Sigmoid colon (tissue), 4 donors: ENCODE measurements around the gene PCDHGA1.

Source experiments
- EP300 ChIP-seq, 4 donors: sonication (generic); formaldehyde crosslinking; IDR thresholded peaks; one replicate each; pipeline ENCODE4 v1.6.1; 2017; ENCODE audit warnings: antibody characterized with exemption in 4 of 4
- POLR2A ChIP-seq, 2 donors: fragments of 450-650 bp; IDR thresholded peaks; one replicate each; pipeline ENCODE4 v1.6.1; 2016; ENCODE audit warnings: antibody characterized with exemption in 2 of 2, mild to moderate bottlenecking in 2 of 2, moderate library complexity in 2 of 2
- POLR2AphosphoS5 ChIP-seq, 4 donors: sonication (generic); formaldehyde crosslinking; IDR thresholded peaks; one replicate each; pipeline ENCODE4 v1.6.1; 2017; ENCODE audit warnings: antibody characterized with exemption in 4 of 4
- TF ChIP-seq, protein P1 (sequence below), 4 experiments: fragments of 450-650 bp in 3 of 4; fragments of 200-600 bp in 1 of 4; IDR thresholded peaks; one replicate each; pipeline ENCODE4 v1.5.1; 2016 to 2019; ENCODE audit warnings: antibody characterized with exemption in 4 of 4, mild to moderate bottlenecking in 3 of 4, moderate library complexity in 2 of 4

DNA sequence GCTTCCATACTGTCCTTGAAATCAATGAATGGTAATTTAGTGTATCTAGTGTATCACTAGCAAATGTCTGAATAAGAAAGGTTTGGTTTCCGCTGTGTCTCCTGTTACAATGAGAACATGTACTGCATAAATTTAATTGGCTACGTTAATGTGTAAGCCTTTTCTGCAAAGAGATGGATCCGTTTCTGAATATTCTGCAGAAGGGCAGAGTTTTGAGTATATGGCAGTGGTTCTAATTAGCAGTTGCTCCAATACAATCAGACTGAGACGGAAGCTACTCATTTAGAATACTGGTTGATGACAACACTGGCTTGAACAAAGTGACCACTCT is 154.0 kb downstream of the PCDHGA1 start:
- TF ChIP-seq, protein P1, sequence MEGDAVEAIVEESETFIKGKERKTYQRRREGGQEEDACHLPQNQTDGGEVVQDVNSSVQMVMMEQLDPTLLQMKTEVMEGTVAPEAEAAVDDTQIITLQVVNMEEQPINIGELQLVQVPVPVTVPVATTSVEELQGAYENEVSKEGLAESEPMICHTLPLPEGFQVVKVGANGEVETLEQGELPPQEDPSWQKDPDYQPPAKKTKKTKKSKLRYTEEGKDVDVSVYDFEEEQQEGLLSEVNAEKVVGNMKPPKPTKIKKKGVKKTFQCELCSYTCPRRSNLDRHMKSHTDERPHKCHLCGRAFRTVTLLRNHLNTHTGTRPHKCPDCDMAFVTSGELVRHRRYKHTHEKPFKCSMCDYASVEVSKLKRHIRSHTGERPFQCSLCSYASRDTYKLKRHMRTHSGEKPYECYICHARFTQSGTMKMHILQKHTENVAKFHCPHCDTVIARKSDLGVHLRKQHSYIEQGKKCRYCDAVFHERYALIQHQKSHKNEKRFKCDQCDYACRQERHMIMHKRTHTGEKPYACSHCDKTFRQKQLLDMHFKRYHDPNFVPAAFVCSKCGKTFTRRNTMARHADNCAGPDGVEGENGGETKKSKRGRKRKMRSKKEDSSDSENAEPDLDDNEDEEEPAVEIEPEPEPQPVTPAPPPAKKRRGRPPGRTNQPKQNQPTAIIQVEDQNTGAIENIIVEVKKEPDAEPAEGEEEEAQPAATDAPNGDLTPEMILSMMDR (IDR thresholded peaks at IDR 0.05): no peak
- no peak for TF ChIP-seq POLR2A (IDR thresholded peaks at IDR 0.05)
- TF ChIP-seq POLR2AphosphoS5 (IDR thresholded peaks at IDR 0.05): no peak
- TF ChIP-seq EP300 (IDR thresholded peaks at IDR 0.05): no peak
